ENCODE results near the gene RGS6.

DNA sequence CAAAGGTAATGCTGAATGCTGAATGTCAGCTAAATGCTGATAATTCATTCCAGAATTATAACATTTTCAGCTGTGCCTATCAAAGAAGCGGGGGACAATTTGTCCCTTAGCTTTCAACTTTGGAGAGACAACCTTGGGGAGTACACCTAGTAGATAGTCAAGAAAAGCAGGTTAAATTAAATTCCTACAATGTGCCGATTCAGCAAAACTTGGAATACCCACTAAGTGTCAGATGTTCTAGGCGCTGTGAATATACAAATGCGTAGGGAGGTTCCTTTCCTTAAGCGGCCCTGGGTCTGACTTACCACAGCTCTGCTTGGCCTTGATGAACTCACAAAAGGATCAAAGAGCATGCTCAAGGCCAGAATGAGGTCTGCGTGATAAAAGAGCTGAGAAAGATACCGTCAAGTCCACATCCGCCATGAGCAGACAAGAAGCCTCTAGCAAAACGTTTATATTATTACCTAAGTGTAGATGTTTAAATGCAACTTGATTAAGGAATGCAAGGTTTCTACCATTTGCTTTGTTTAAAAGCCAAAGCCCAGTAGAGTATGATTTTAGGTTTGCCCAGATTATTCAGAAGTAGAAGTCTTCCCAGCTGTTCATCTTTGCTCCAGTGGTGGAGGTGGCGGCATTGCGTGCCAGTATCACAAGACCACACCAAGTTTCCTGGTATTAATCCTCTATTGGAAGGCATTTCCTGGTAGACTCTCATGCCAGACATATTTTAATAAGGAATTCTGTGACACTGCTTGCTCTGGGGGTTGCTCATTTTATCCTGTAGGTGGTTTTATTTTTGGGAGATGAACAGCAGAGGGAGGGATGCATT is 593.1 kb downstream of the RGS6 start:
- TF ChIP-seq FOXM1 (IDR thresholded peaks at IDR 0.05; ENCODE audit: borderline replicate concordance) (no peak), FOXK2 (IDR thresholded peaks at IDR 0.05) (no peak), HDGF (IDR thresholded peaks at IDR 0.05; ENCODE audit: borderline replicate concordance) (no peak)
